ENCODE results near the gene SEC11A.

Gene SEC11A

GRCh38 chr15:84666373-84666772 lies 49.6 kb downstream of the SEC11A start:
- H3K4me3 ChIP-seq (ENCODE audit: low read depth, low read length), result no peak overlapping the region
- no peaks in the 10 kb centered on the region for H3K4me1 ChIP-seq (ENCODE audit: control insufficient read depth, insufficient read depth, low read length)
- peaks cover 11% of the 10 kb centered on the region for H3K36me3 ChIP-seq (ENCODE audit: control insufficient read depth, insufficient read depth, low read length)
- H3K9ac ChIP-seq (ENCODE audit: low read depth, low read length), result no peak overlapping the region
- no peaks in the 10 kb centered on the region for H3K27me3 ChIP-seq (ENCODE audit: control insufficient read depth, insufficient read depth, low read length)
- no peaks in the 10 kb centered on the region for H3K9me3 ChIP-seq (ENCODE audit: control insufficient read depth, insufficient read depth, low read length)

DNA sequence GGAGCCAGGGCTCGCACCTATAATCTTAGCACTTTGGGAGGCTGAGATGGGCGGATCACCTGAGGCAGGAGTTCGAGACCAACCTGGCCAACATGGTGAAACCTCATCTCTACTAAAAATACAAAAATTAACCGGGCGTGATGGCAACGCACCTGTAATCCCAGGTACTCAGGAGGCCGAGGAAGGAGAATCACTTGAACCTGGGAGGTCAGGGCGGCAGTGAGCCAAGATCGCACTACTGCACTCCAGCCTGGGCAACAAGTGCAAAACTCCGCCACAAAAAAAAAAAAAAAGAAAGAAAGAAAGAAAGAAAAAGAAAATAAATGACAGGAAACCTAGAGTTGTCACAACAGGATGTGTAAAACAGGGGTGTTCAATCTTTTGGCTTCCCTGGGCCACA lies 54.9 kb downstream of the SEC11A start:
- Histone ChIP-seq H3K27me3 (ENCODE audit: control insufficient read depth, insufficient read depth, low read length) (peaks cover 16% of the 10 kb centered on the region), H3K9ac (ENCODE audit: low read depth, low read length) (no peak overlapping the region), H3K36me3 (ENCODE audit: control insufficient read depth, insufficient read depth, low read length) (no peaks in the 10 kb centered on the region), H3K4me1 (ENCODE audit: control insufficient read depth, insufficient read depth, low read length) (peaks cover 5% of the 10 kb centered on the region), H3K4me3 (ENCODE audit: low read depth, low read length) (no peak overlapping the region), H3K9me3 (ENCODE audit: control insufficient read depth, insufficient read depth, low read length) (no peaks in the 10 kb centered on the region)

GRCh38 chr15:84659904-84660781 lies 55.8 kb downstream of the SEC11A start:
- Histone ChIP-seq H3K36me3 (ENCODE audit: control insufficient read depth, insufficient read depth, low read length) (no peaks in the 10 kb centered on the region), H3K9ac (ENCODE audit: low read depth, low read length) (no peak overlapping the region)

GRCh38 chr15:84658788-84659411 lies 57.0 kb downstream of the SEC11A start:
- Histone ChIP-seq H3K27me3 (ENCODE audit: control insufficient read depth, insufficient read depth, low read length) (peaks cover 23% of the 10 kb centered on the region), H3K36me3 (ENCODE audit: control insufficient read depth, insufficient read depth, low read length) (no peaks in the 10 kb centered on the region), H3K9me3 (ENCODE audit: control insufficient read depth, insufficient read depth, low read length) (no peaks in the 10 kb centered on the region), H3K4me1 (ENCODE audit: control insufficient read depth, insufficient read depth, low read length) (peaks cover 5% of the 10 kb centered on the region), H3K9ac (ENCODE audit: low read depth, low read length) (no peak overlapping the region), H3K4me3 (ENCODE audit: low read depth, low read length) (peak overlapping the region; percentile 54)

More at GRCh38 chr15:84659904-84660781, 55.8 kb downstream of the SEC11A start:
- no peak overlapping the region for H3K4me3 ChIP-seq (ENCODE audit: low read depth, low read length)
- no peaks in the 10 kb centered on the region for H3K9me3 ChIP-seq (ENCODE audit: control insufficient read depth, insufficient read depth, low read length)
- H3K4me1 ChIP-seq (ENCODE audit: control insufficient read depth, insufficient read depth, low read length), result peaks cover 5% of the 10 kb centered on the region
- peaks cover 23% of the 10 kb centered on the region for H3K27me3 ChIP-seq (ENCODE audit: control insufficient read depth, insufficient read depth, low read length)

DNA sequence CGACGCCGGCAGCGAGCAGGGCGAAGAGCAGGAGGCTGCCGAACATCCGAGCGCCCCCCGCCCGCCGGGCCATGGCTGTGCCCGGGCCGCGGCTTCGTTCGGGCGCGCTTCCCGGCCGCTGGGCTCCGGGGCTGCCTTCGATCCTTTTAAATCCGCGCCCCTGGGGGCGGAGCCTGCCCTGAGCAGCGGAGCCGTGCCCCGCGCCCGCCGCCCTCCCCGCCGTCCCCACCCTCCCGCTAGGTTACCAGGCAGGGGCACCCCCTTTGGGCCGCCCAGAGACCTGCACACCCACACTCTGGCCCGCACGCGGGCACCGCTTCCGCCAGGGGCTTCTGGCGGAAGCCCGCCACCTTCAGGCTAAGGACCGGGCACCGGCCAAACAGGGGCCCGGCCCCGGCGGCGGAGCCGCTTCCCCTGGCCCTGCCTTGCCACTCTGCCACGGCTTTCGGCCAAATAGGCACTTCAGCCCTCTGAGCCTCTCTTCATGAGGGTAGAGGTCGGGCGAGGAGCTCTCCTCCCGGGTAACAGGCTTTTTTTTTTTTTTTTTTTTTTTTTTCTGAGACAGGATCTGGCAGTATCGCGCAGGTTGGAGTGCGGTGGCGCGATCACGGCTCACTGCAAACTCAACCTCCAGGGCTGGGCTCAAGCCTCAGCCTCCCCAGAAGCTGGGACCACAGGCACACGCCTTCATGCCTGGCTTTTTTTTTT lies 57.7 kb downstream of the SEC11A start, which contains the start of gene NMB:
Gene NMB (minus strand): TSS at position 120 of the 708 bp plus-strand sequence. CDS start 47 bp downstream, at position 73.
- Histone ChIP-seq H3K9me3 (ENCODE audit: control insufficient read depth, insufficient read depth, low read length) (no peaks in the 10 kb centered on the region), H3K27me3 (ENCODE audit: control insufficient read depth, insufficient read depth, low read length) (peaks cover 23% of the 10 kb centered on the region), H3K4me3 (ENCODE audit: low read depth, low read length) (peak within 1 kb of the TSS; percentile 63), H3K9ac (ENCODE audit: low read depth, low read length) (peak within 1 kb of the TSS; percentile 66), H3K36me3 (ENCODE audit: control insufficient read depth, insufficient read depth, low read length) (no peaks in the 10 kb centered on the region), H3K4me1 (ENCODE audit: control insufficient read depth, insufficient read depth, low read length) (peaks cover 5% of the 10 kb centered on the region)

DNA sequence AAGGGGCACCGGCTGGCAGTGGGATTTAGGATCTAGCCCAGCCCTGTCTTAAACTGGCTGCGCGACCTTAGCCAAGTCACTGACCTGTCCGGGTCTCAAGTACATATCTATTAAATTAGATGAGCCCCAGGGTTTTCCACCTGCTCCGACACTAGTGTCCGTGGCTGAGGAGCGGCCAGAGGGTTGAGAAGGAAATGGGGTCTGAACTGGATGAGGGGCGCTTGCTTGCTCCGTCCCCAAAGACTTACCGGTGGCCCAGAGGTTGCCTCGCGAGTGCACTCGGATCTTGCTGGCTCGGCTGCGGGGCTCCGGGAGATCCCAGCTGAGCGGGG lies 58.2 kb downstream of the SEC11A start:
- no peaks in the 10 kb centered on the region for H3K9me3 ChIP-seq (ENCODE audit: control insufficient read depth, insufficient read depth, low read length)
- H3K4me3 ChIP-seq (ENCODE audit: low read depth, low read length), result peak overlapping the region; percentile 63
- no peaks in the 10 kb centered on the region for H3K36me3 ChIP-seq (ENCODE audit: control insufficient read depth, insufficient read depth, low read length)
- H3K27me3 ChIP-seq (ENCODE audit: control insufficient read depth, insufficient read depth, low read length), result peaks cover 23% of the 10 kb centered on the region
- H3K4me1 ChIP-seq (ENCODE audit: control insufficient read depth, insufficient read depth, low read length), result peaks cover 5% of the 10 kb centered on the region
- H3K9ac ChIP-seq (ENCODE audit: low read depth, low read length), result peak overlapping the region; percentile 66

DNA sequence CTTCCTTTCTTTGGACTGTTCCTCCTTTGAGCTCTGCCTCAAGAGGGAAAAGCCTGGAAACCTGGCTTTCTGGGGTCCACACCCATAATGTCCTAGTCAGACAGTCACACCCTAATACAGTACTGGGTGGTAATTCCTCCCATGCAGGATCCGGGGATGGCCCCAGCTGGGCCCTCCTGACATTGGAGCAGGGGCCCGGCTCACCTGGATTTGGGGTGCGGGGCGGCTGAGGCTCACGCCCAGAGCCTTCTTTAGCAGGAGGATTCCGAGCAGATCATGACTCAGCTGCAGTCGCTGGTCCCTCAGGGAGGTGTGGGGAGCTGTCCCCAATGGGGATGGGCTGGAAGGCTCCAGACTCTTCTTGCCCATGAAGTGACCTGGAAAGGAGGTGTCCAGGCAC lies 59.0 kb downstream of the SEC11A start:
- no peaks in the 10 kb centered on the region for H3K9me3 ChIP-seq (ENCODE audit: control insufficient read depth, insufficient read depth, low read length)
- peaks cover 5% of the 10 kb centered on the region for H3K4me1 ChIP-seq (ENCODE audit: control insufficient read depth, insufficient read depth, low read length)
- peaks cover 5% of the 10 kb centered on the region for H3K36me3 ChIP-seq (ENCODE audit: control insufficient read depth, insufficient read depth, low read length)
- peak overlapping the region; percentile 63 for H3K4me3 ChIP-seq (ENCODE audit: low read depth, low read length)
- H3K27me3 ChIP-seq (ENCODE audit: control insufficient read depth, insufficient read depth, low read length), result peaks cover 23% of the 10 kb centered on the region
- H3K9ac ChIP-seq (ENCODE audit: low read depth, low read length), result no peak overlapping the region

DNA sequence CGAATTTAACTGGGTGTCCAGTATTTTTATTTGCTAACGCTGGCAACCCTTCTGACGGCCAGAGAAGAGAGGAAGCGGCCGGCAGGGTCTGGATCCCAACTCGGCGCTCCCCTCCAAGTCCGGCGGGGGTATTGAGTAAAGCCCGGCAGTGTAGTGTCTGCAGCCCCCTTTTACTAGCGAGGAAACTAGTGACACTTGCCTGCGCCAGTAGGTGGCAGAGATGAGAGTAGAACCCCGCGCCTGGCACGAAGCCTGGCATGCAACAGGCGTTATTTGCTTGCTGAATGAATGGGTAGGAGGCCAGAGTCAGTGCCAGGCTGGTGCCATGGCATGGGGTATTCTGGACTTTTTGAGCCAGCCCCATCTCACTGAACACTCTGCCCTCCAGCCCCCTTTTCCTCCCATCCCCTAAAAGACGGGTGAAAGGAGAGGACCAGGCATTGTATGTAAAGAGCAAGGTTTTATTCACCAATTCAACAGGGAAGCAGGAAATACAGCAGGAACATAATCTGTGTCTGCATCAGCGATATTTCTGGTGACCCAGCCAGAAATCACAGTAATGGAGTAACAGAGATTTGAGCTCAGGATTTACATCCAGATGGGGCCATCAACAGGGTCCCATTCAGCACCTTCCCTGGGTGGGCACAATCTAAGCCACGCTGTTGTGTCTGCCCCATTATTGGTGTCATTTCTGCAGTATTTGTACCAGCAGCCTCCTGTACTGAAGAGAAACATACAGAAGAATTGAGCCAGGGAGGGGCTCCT lies 61.1 kb downstream of the SEC11A start:
- peak overlapping the region; percentile 97 for H3K4me3 ChIP-seq (ENCODE audit: low read depth, low read length)
- peaks cover 3% of the 10 kb centered on the region for H3K4me1 ChIP-seq (ENCODE audit: control insufficient read depth, insufficient read depth, low read length)
- peaks cover 16% of the 10 kb centered on the region for H3K36me3 ChIP-seq (ENCODE audit: control insufficient read depth, insufficient read depth, low read length)
- H3K9ac ChIP-seq (ENCODE audit: low read depth, low read length), result peak overlapping the region; percentile 77
- H3K27me3 ChIP-seq (ENCODE audit: control insufficient read depth, insufficient read depth, low read length), result peaks cover 23% of the 10 kb centered on the region
- H3K9me3 ChIP-seq (ENCODE audit: control insufficient read depth, insufficient read depth, low read length), result no peaks in the 10 kb centered on the region

GRCh38 chr15:84653910-84654688 lies 61.8 kb downstream of the SEC11A start, which contains the start of gene WDR73:
TSS of gene WDR73 (minus strand) at chr15:84654283. CDS start at chr15:84654274, 9 bp downstream.
- Histone ChIP-seq H3K4me1 (ENCODE audit: control insufficient read depth, insufficient read depth, low read length) (peaks cover 2% of the 10 kb centered on the region), H3K36me3 (ENCODE audit: control insufficient read depth, insufficient read depth, low read length) (peaks cover 18% of the 10 kb centered on the region), H3K27me3 (ENCODE audit: control insufficient read depth, insufficient read depth, low read length) (peaks cover 23% of the 10 kb centered on the region)

DNA sequence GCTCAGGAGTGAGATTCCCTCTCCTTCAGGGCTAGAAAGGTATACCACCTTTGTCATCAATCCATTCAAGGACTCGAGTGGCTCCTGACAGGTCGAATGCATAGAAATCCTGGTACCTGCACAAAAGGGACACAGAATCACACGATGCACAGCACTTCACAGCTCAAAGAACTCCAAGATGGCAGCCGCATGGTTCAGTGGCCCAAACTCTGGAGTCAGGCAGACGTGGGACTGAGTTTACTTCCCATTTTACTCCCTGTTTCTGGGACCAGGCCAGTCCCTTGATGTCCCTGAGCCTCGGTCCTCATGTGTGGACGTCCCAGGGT lies 62.4 kb downstream of the SEC11A start:
- Histone ChIP-seq H3K9ac (ENCODE audit: low read depth, low read length) (peak overlapping the region; percentile 87), H3K4me1 (ENCODE audit: control insufficient read depth, insufficient read depth, low read length) (no peaks in the 10 kb centered on the region), H3K27me3 (ENCODE audit: control insufficient read depth, insufficient read depth, low read length) (peaks cover 23% of the 10 kb centered on the region), H3K36me3 (ENCODE audit: control insufficient read depth, insufficient read depth, low read length) (peaks cover 18% of the 10 kb centered on the region), H3K4me3 (ENCODE audit: low read depth, low read length) (peak overlapping the region; percentile 97), H3K9me3 (ENCODE audit: control insufficient read depth, insufficient read depth, low read length) (no peaks in the 10 kb centered on the region)

More at GRCh38 chr15:84653910-84654688, 61.8 kb downstream of the SEC11A start, which contains the start of gene WDR73:
- Histone ChIP-seq H3K4me3 (ENCODE audit: low read depth, low read length) (peak within 1 kb of the TSS; percentile 97), H3K9ac (ENCODE audit: low read depth, low read length) (peak within 1 kb of the TSS; percentile 87), H3K9me3 (ENCODE audit: control insufficient read depth, insufficient read depth, low read length) (no peaks in the 10 kb centered on the region)

Measured in iPS-15b (cell line).